Transverse colon (tissue), 4 donors: Measurements from ENCODE around the gene SYTL4.

Experiments used
- CTCF ChIP-seq, 5 experiments: fragments of 200-600 bp in 3 of 5; fragments of 450-650 bp in 2 of 5; sonication (generic) in 3 of 5; IDR thresholded peaks; 1 replicate in 2 of 5; 2 replicates in 3 of 5; pipeline ENCODE4 v1.5.1; 2016 to 2017; ENCODE audit warnings: antibody characterized with exemption in 5 of 5, inconsistent platforms in 3 of 5, mild to moderate bottlenecking in 2 of 5, moderate library complexity in 1 of 5
- POLR2A ChIP-seq: fragments of 450-650 bp; IDR thresholded peaks from one replicate; pipeline ENCODE4 v1.6.1; 2016; ENCODE audit warnings: antibody characterized with exemption, mild to moderate bottlenecking, moderate library complexity
- POLR2AphosphoS5 ChIP-seq, 3 donors: sonication (generic); formaldehyde crosslinking; IDR thresholded peaks; one replicate each; pipeline ENCODE4 v1.6.1; 2016; ENCODE audit warnings: antibody characterized with exemption in 3 of 3

- TF ChIP-seq CTCF (IDR thresholded peaks at IDR 0.05) (peak in 1 of 5 experiments; percentile 21), POLR2A (no peak), POLR2AphosphoS5 (IDR thresholded peaks at IDR 0.05) (no peak)
These were observed 77.7 kb downstream of the SYTL4 start for GRCh38 chrX:100654261-100654660.
